Stimulated activated CD4-positive, alpha-beta T cell treated with anti-CD3 and anti-CD28 coated beads, Interleukin-1b, Interleukin-23, amount 100 ng/mL, for 24 hours (primary cell): ENCODE measurements around the gene TRIM2.

Source experiments
- DNase-seq, 4 experiments: peaks; one replicate each; pipeline ENCODE4 v3.0.0-alpha.2; 2020; ENCODE audit warnings: low read depth in 4 of 4, low spot score in 1 of 4

The TRIM2 gene

GRCh38 chr4:153222707-153223426 lies 18.6 kb downstream of the TRIM2 start:
- DNase-seq, result no peak

GRCh38 chr4:153223427-153223801 lies 19.2 kb downstream of the TRIM2 start:
- DNase-seq, result no peak

- no peak for DNase-seq
Observed at GRCh38 chr4:153223930-153224329, 19.7 kb downstream of the TRIM2 start.

- DNase-seq, result no peak
Observed at GRCh38 chr4:153224474-153224873, 20.2 kb downstream of the TRIM2 start.

- no peak for DNase-seq
Observed at GRCh38 chr4:153227469-153228075, 23.3 kb downstream of the TRIM2 start.

GRCh38 chr4:153228512-153229140 lies 24.4 kb downstream of the TRIM2 start:
- DNase-seq, result no peak

- DNase-seq, result no peak
Observed at GRCh38 chr4:153229545-153229944, 25.3 kb downstream of the TRIM2 start.

GRCh38 chr4:153232768-153233167 lies 28.5 kb downstream of the TRIM2 start:
- no peak for DNase-seq

- no peak for DNase-seq
Observed at GRCh38 chr4:153233761-153234371, 29.6 kb downstream of the TRIM2 start.

- no peak for DNase-seq
Observed at GRCh38 chr4:153234885-153235284, 30.6 kb downstream of the TRIM2 start.

GRCh38 chr4:153238135-153238919 lies 34.1 kb downstream of the TRIM2 start:
- DNase-seq, result no peak

GRCh38 chr4:153239409-153239808 lies 35.2 kb downstream of the TRIM2 start:
- no peak for DNase-seq

GRCh38 chr4:153241295-153241694 lies 37.1 kb downstream of the TRIM2 start:
- no peak for DNase-seq

GRCh38 chr4:153241970-153242838 lies 38.0 kb downstream of the TRIM2 start:
- no peak for DNase-seq

GRCh38 chr4:153242839-153243324 lies 38.6 kb downstream of the TRIM2 start:
- DNase-seq, result no peak

- DNase-seq, result no peak
Observed at GRCh38 chr4:153243468-153243867, 39.2 kb downstream of the TRIM2 start.

- no peak for DNase-seq
Observed at GRCh38 chr4:153244969-153245368, 40.7 kb downstream of the TRIM2 start.

GRCh38 chr4:153245775-153246174 lies 41.5 kb downstream of the TRIM2 start:
- no peak for DNase-seq

- no peak for DNase-seq
Observed at GRCh38 chr4:153246446-153247115, 42.3 kb downstream of the TRIM2 start.

- no peak for DNase-seq
Observed at GRCh38 chr4:153247116-153247490, 42.9 kb downstream of the TRIM2 start.
